Esophagus muscularis mucosa (tissue), 4 donors: ENCODE results near the gene TSSK3. TPM values are rescaled to one million over a fixed set of nuclear protein-coding genes. Genes with fewer than 3 reads are reported as not detected.

ENCODE experiments used
- DNase-seq: peaks from one replicate; pipeline ENCODE4 v3.0.0-alpha.2; 2017; ENCODE audit errors: extremely low spot score
- H3K27ac ChIP-seq, 4 donors: fragments of 200-600 bp; sonication (generic); replicated peaks in 1 of 4; 1 replicate in 3 of 4; 2 replicates in 1 of 4; pipeline ENCODE4 v1.5.1; 2016 to 2019; ENCODE audit warnings: mild to moderate bottlenecking in 1 of 4
- H3K27me3 ChIP-seq, 4 donors: fragments of 200-600 bp; sonication (generic); one replicate each; pipeline versions ENCODE4 v1.5.1 to v1.6.0; 2016 to 2019
- H3K36me3 ChIP-seq, 4 donors: fragments of 200-600 bp; sonication (generic); one replicate each; pipeline ENCODE4 v1.5.1; 2016 to 2019
- H3K4me1 ChIP-seq, 4 donors: fragments of 200-600 bp; sonication (generic); one replicate each; pipeline ENCODE4 v1.5.1; 2016 to 2019
- H3K4me3 ChIP-seq, 4 donors: fragments of 200-600 bp; sonication (generic); 1 replicate in 2 of 4; 2 replicates in 2 of 4; pipeline ENCODE4 v1.5.1; 2016 to 2019; ENCODE audit warnings: mild to moderate bottlenecking in 4 of 4, moderate library complexity in 1 of 4
- H3K9me3 ChIP-seq, 4 donors: fragments of 200-600 bp; sonication (generic); 1 replicate in 3 of 4; 2 replicates in 1 of 4; pipeline ENCODE4 v1.5.1; 2016 to 2019
- CTCF ChIP-seq, 3 experiments: fragments of 200-600 bp in 2 of 3; fragments of 450-650 bp in 1 of 3; sonication (generic) in 2 of 3; IDR thresholded peaks; one replicate each; pipeline ENCODE4 v1.5.1; 2017 to 2019; ENCODE audit warnings: antibody characterized with exemption in 3 of 3, mild to moderate bottlenecking in 2 of 3, moderate library complexity in 1 of 3
- EP300 ChIP-seq: sonication (generic); formaldehyde crosslinking; IDR thresholded peaks from one replicate; pipeline ENCODE4 v1.6.1; 2017; ENCODE audit warnings: antibody characterized with exemption
- POLR2A ChIP-seq: fragments of 450-650 bp; IDR thresholded peaks from one replicate; pipeline ENCODE4 v1.6.1; 2017; ENCODE audit warnings: antibody characterized with exemption, moderate library complexity, mild to moderate bottlenecking, low read depth
- POLR2AphosphoS5 ChIP-seq, 2 donors: sonication (generic); formaldehyde crosslinking; IDR thresholded peaks; one replicate each; pipeline ENCODE4 v1.6.1; 2017; ENCODE audit warnings: antibody characterized with exemption in 2 of 2
- WGBS: methylation state at CpG from one replicate; pipeline ENCODE4 v1.1.5; 2018; 5-methylcytosine and 5-hydroxymethylcytosine counted together
- intact Hi-C: fragments of 100-400 bp; cut with DNase I; formaldehyde crosslinking; loops from one replicate; pipeline ENCODE4 v1.15.1; 2023
- total RNA-seq, 4 donors: library from RNA; depleted of rRNA; stranded (reverse); fragments of >200 nt; gene quantifications; one replicate each; pipeline versions ENCODE4 v1.1.0 to v1.2.1, GENCODE V29; 2016

Gene TSSK3
- total RNA-seq, 4 donors from 2014 or later: 0.86 to 3.7 TPM; not detected in 2

- intact Hi-C loops: no loop called here
- no peak for DNase-seq
- H3K9me3 ChIP-seq: no peaks in the 10 kb centered on the region
- H3K4me3 ChIP-seq: no peak overlapping the region
- WGBS: 94% methylated on average over 7 of the region's 11 CpGs
- TF ChIP-seq POLR2AphosphoS5 (IDR thresholded peaks at IDR 0.05): no peak
- TF ChIP-seq EP300: no peak
- TF ChIP-seq CTCF (IDR thresholded peaks at IDR 0.05): no peak
- TF ChIP-seq POLR2A: no peak
- peaks cover 83 to 100% (median 98%) of the 10 kb centered on the region in 4 donors for H3K36me3 ChIP-seq
- no peaks in the 10 kb centered on the region for H3K4me1 ChIP-seq
- no peaks in the 10 kb centered on the region for H3K27me3 ChIP-seq
- no peak overlapping the region for H3K27ac ChIP-seq
These were observed 13.9 kb downstream of the TSSK3 start for GRCh38 chr1:32376199-32376598.

- Histone ChIP-seq H3K36me3 (peaks cover 89 to 100% (median 99%) of the 10 kb centered on the region in 4 donors), H3K9me3 (no peaks in the 10 kb centered on the region), H3K4me3 (no peak overlapping the region), H3K27ac (no peak overlapping the region), H3K27me3 (no peaks in the 10 kb centered on the region), H3K4me1 (no peaks in the 10 kb centered on the region)
- intact Hi-C loops: no loop called here
- WGBS: 96% methylated on average over 12 of the region's 12 CpGs
- no peak for DNase-seq
- no peak for TF ChIP-seq POLR2AphosphoS5 (IDR thresholded peaks at IDR 0.05)
- TF ChIP-seq POLR2A: no peak
- no peak for TF ChIP-seq EP300
- TF ChIP-seq CTCF (IDR thresholded peaks at IDR 0.05): no peak
These were observed 15.3 kb downstream of the TSSK3 start for GRCh38 chr1:32377541-32378220.

GRCh38 chr1:32380057-32380456 lies 17.7 kb downstream of the TSSK3 start:
- Histone ChIP-seq H3K27me3 (no peaks in the 10 kb centered on the region), H3K27ac (no peak overlapping the region), H3K9me3 (no peaks in the 10 kb centered on the region), H3K4me3 (no peak overlapping the region), H3K4me1 (no peaks in the 10 kb centered on the region), H3K36me3 (peaks cover 93 to 100% (median 99%) of the 10 kb centered on the region in 4 donors)
- TF ChIP-seq CTCF (IDR thresholded peaks at IDR 0.05): no peak
- TF ChIP-seq POLR2A: no peak
- no peak for TF ChIP-seq EP300
- TF ChIP-seq POLR2AphosphoS5 (IDR thresholded peaks at IDR 0.05): no peak
- no peak for DNase-seq
- 88% methylated on average over 9 of the region's 9 CpGs for WGBS
- intact Hi-C loops: no loop called here

- Histone ChIP-seq H3K27me3 (no peaks in the 10 kb centered on the region), H3K36me3 (peaks cover 53 to 100% (median 92%) of the 10 kb centered on the region in 4 donors), H3K27ac (no peak overlapping the region), H3K4me3 (no peak overlapping the region), H3K9me3 (no peaks in the 10 kb centered on the region), H3K4me1 (peaks cover 5 to 25% (median 17%) of the 10 kb centered on the region in 4 donors)
- TF ChIP-seq POLR2AphosphoS5 (IDR thresholded peaks at IDR 0.05) (no peak), EP300 (no peak), POLR2A (no peak), CTCF (IDR thresholded peaks at IDR 0.05) (no peak)
- intact Hi-C loops: no loop called here
- 91% methylated on average over 11 of the region's 13 CpGs for WGBS
- DNase-seq: no peak
These were observed 24.5 kb downstream of the TSSK3 start for GRCh38 chr1:32386676-32387392.
